GM19324 (cell line): ENCODE results near the gene PHTF2.
"Not testable (repeated sequence)": the region's sequence is repeated elsewhere in the genome, so short reads cannot be mapped to it uniquely, and the experiment has no call there.

Experiments
- ATAC-seq: cut with Tn5 transposase; IDR thresholded peaks from one replicate; pipeline ENCODE4 v1.9.1; 2021; ENCODE audit warnings: mild to moderate bottlenecking, moderate library complexity; ENCODE audit not compliant: unreplicated experiment, low FRiP score

The PHTF2 gene

GRCh38 chr7:77826300-77826699, 27.7 kb downstream of the PHTF2 start:
- ATAC-seq, result no peak

- no peak for ATAC-seq
These were observed 29.4 kb downstream of the PHTF2 start for GRCh38 chr7:77827999-77828398.

GRCh38 chr7:77830649-77831355, 32.2 kb downstream of the PHTF2 start:
- no peak for ATAC-seq

GRCh38 chr7:77831481-77831880, 32.9 kb downstream of the PHTF2 start:
- ATAC-seq, result no peak

- no peak for ATAC-seq
These were observed 33.4 kb downstream of the PHTF2 start for GRCh38 chr7:77831953-77832352.

GRCh38 chr7:77833136-77833535, 34.6 kb downstream of the PHTF2 start:
- ATAC-seq, result no peak

- not testable (repeated sequence) for ATAC-seq
These were observed 37.9 kb downstream of the PHTF2 start for GRCh38 chr7:77836425-77836824.

GRCh38 chr7:77837275-77837674, 38.7 kb downstream of the PHTF2 start:
- no peak for ATAC-seq

GRCh38 chr7:77837966-77838365, 39.4 kb downstream of the PHTF2 start:
- no peak for ATAC-seq

GRCh38 chr7:77838929-77839491, 40.4 kb downstream of the PHTF2 start:
- ATAC-seq, result no peak

GRCh38 chr7:77839919-77840318, 41.3 kb downstream of the PHTF2 start:
- ATAC-seq, result no peak

GRCh38 chr7:77843194-77843593, 44.6 kb downstream of the PHTF2 start:
- ATAC-seq, result no peak

GRCh38 chr7:77846317-77847092, 47.9 kb downstream of the PHTF2 start:
- ATAC-seq, result no peak

- ATAC-seq, result no peak
These were observed 57.0 kb downstream of the PHTF2 start for GRCh38 chr7:77855371-77856083.

- no peak for ATAC-seq
These were observed 59.7 kb downstream of the PHTF2 start for GRCh38 chr7:77858278-77858677.

- no peak for ATAC-seq
These were observed 60.8 kb downstream of the PHTF2 start for GRCh38 chr7:77859343-77859742.

GRCh38 chr7:77862691-77863090, 64.1 kb downstream of the PHTF2 start:
- no peak for ATAC-seq

GRCh38 chr7:77863860-77864259, 65.3 kb downstream of the PHTF2 start:
- ATAC-seq, result no peak

GRCh38 chr7:77866370-77866769, 67.8 kb downstream of the PHTF2 start:
- no peak for ATAC-seq

- no peak for ATAC-seq
These were observed 68.4 kb downstream of the PHTF2 start for GRCh38 chr7:77866786-77867536.
